OCI-LY7 (cell line): ENCODE results near the gene LSM11. TPM values are rescaled to one million over a fixed set of nuclear protein-coding genes. Genes with fewer than 3 reads are reported as not detected.

Source experiments
- BruUV-seq: library from RNA; stranded (reverse); fragments of 400-500 nt; replicated peaks from 2 replicates; lab custom pipeline; 2021; lab: Mats Ljungman, UMichigan
- CTCF ChIA-PET: fragments of 300-600 bp; sonication (Branson Sonifier 250); formaldehyde crosslinking; loops from one replicate; lab custom pipeline; 2022; ENCODE audit warnings: antibody characterized with exemption; ENCODE audit not compliant: unreplicated experiment; lab: Charles Lee
- POLR2A ChIA-PET: fragments of 300-600 bp; sonication (Branson Sonifier 250); formaldehyde crosslinking; loops from one replicate; lab custom pipeline; 2022; ENCODE audit warnings: antibody characterized with exemption; lab: Charles Lee
- DNase-seq: peaks from one replicate; pipeline ENCODE4 v3.0.0-alpha.2; 2015; ENCODE audit warnings: low spot score
- H2AFZ ChIP-seq: fragments of 200-600 bp; sonication (generic), shearing (Covaris generic); 2 replicates; pipeline ENCODE4 v1.6.1; 2014; ENCODE audit warnings: mild to moderate bottlenecking, antibody characterized with exemption, low read length, moderate library complexity
- H3K27ac ChIP-seq: fragments of 200-600 bp; sonication (generic); 2 replicates; pipeline ENCODE4 v1.5.1; 2014; ENCODE audit warnings: mixed run types, low read depth, mild to moderate bottlenecking, moderate library complexity, low read length, inconsistent platforms; ENCODE audit not compliant: poor library complexity, severe bottlenecking
- H3K36me3 ChIP-seq: fragments of 200-600 bp; sonication (generic); 2 replicates; pipeline ENCODE4 v1.6.1; 2014; ENCODE audit warnings: mild to moderate bottlenecking, antibody characterized with exemption, low read length, moderate library complexity, mixed read lengths; ENCODE audit not compliant: insufficient read depth
- H3K4me1 ChIP-seq: fragments of 200-600 bp; sonication (generic); 2 replicates; pipeline ENCODE4 v1.5.1; 2014; ENCODE audit warnings: mild to moderate bottlenecking, low read length; ENCODE audit not compliant: insufficient read depth, poor library complexity, severe bottlenecking
- H3K4me2 ChIP-seq: fragments of 200-600 bp; sonication (generic); 2 replicates; pipeline ENCODE4 v1.6.1; 2014; ENCODE audit warnings: mild to moderate bottlenecking, low read length
- H3K4me3 ChIP-seq: fragments of 200-600 bp; sonication (generic); 2 replicates; pipeline ENCODE4 v1.5.1; 2014; ENCODE audit warnings: mild to moderate bottlenecking, low read depth, low read length; ENCODE audit not compliant: poor library complexity, severe bottlenecking
- H3K79me2 ChIP-seq: fragments of 200-600 bp; sonication (generic); 2 replicates; pipeline ENCODE4 v1.6.1; 2016; ENCODE audit warnings: low read depth, mild to moderate bottlenecking, low read length, moderate library complexity, mixed read lengths; ENCODE audit not compliant: insufficient read depth
- H3K9me2 ChIP-seq: fragments of 200-600 bp; sonication (generic); 2 replicates; pipeline ENCODE4 v1.6.1; 2016; ENCODE audit warnings: mild to moderate bottlenecking, low read length, mixed read lengths; ENCODE audit not compliant: insufficient read depth
- H3K9me3 ChIP-seq: fragments of 200-600 bp; sonication (generic); 2 replicates; pipeline ENCODE4 v1.6.1; 2014; ENCODE audit warnings: mild to moderate bottlenecking, mixed run types, low read length, mixed read lengths
- H4K20me1 ChIP-seq: fragments of 200-600 bp; sonication (generic); 2 replicates; pipeline ENCODE4 v1.6.1; 2014; ENCODE audit warnings: mild to moderate bottlenecking, antibody characterized with exemption, low read length, moderate library complexity, mixed read lengths; ENCODE audit not compliant: insufficient read depth
- EZH2phosphoT487 ChIP-seq: fragments of 200-600 bp; sonication (generic); IDR thresholded peaks from 2 replicates; pipeline ENCODE4 v1.6.1; 2018; ENCODE audit warnings: low read depth, borderline replicate concordance, mild to moderate bottlenecking, mixed run types, antibody characterized with exemption, low read length, moderate library complexity, mixed read lengths
- intact Hi-C: fragments of 100-400 bp; cut with micrococcal nuclease; formaldehyde crosslinking; loops from one replicate; pipeline ENCODE4 v1.10.0; 2022; ENCODE audit not compliant: unreplicated experiment
- total RNA-seq, 2 experiments: library from RNA; depleted of rRNA in 1 of 2; stranded (reverse); fragments of >200 nt in 1 of 2; shearing (Covaris generic) in 1 of 2; gene quantifications; 2 replicates each; pipeline ENCODE4 v1.2.3, GENCODE V29; 2014 to 2022
- TF ChIP-seq, protein P1 (sequence below): fragments of 200-600 bp; sonication (generic); conservative IDR thresholded peaks from 2 replicates; pipeline ENCODE4 v1.5.1; 2014; ENCODE audit warnings: mild to moderate bottlenecking, antibody characterized with exemption, low read length, moderate library complexity, mixed read lengths

The LSM11 gene
- total RNA-seq, 2 experiments from 2014 or later: 7.5 to 10.9 TPM

DNA sequence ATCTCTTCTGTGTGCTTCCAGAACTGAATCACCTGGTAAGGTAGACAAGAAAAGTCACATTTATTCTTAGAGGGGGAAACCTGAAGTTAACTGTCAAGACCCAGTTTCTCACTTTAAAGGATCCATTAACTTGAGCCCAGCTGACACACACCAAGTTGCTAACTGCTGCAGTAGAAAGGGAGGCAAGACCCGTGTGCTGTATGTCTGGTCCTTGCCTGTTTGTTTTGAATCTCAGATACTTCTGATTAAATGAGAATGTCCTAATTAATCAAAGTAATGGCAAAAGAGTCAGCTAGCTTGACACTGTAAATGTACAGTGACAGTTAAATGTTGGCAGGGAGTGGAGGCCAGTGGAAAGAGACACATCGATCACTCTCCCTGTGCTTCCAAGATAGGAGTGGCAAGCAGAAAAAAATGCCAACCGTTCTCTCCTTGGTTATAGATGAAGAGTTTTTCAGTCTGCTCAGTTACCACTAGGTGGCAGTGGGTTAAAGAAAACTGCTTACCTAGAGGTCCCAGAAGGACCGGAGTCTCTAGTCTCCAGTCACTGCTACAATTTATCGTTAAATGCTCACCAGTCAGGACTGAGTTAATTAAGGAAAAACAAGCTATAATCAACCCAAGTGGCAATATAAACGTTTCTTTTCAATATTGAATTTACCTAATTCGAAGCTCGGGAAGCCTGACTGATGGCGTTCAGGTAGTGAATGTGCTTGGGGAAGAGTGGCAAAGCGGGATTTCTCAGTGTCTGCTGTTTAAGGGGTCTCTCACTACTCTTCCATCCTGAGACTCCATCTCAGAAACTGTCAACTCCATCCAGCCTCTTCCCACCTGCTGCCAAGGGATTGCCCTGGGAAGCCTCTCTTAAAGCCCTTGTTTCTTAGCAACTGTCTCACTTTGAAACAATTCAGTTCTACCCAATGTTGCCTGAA lies 18.4 kb downstream of the LSM11 start:
- no peak overlapping the region for H3K27ac ChIP-seq
- peaks cover 29% of the 10 kb centered on the region; the same call in 1 of the 2 replicates for H3K36me3 ChIP-seq
- peak; percentile 79 for DNase-seq
- H3K9me3 ChIP-seq: no peaks in the 10 kb centered on the region
- no TSS peak for BruUV-seq
- H3K4me1 ChIP-seq: peaks cover 11% of the 10 kb centered on the region
- intact Hi-C loops: loop anchor here (1.0 to 2.0 kb wide), 3 partner anchors 187 to 1371 kb away; no protein-coding TSS in a partner anchor
- H3K79me2 ChIP-seq: no peaks in the 10 kb centered on the region
- ChIA-PET CTCF (interaction anchor here (0.5 to 1.0 kb wide), 3 partner anchors 69 to 378 kb away, joined by 3 to 5 read pairs (median 4); no protein-coding TSS in a partner anchor), POLR2A (interaction anchor here (0.9 kb wide), 1 partner anchor 187 kb away, joined by 3 read pairs; no protein-coding TSS in a partner anchor)
- no peak overlapping the region for H2AFZ ChIP-seq
- no peaks in the 10 kb centered on the region for H3K9me2 ChIP-seq
- TF ChIP-seq EZH2phosphoT487: no peak
- TF ChIP-seq, protein P1, sequence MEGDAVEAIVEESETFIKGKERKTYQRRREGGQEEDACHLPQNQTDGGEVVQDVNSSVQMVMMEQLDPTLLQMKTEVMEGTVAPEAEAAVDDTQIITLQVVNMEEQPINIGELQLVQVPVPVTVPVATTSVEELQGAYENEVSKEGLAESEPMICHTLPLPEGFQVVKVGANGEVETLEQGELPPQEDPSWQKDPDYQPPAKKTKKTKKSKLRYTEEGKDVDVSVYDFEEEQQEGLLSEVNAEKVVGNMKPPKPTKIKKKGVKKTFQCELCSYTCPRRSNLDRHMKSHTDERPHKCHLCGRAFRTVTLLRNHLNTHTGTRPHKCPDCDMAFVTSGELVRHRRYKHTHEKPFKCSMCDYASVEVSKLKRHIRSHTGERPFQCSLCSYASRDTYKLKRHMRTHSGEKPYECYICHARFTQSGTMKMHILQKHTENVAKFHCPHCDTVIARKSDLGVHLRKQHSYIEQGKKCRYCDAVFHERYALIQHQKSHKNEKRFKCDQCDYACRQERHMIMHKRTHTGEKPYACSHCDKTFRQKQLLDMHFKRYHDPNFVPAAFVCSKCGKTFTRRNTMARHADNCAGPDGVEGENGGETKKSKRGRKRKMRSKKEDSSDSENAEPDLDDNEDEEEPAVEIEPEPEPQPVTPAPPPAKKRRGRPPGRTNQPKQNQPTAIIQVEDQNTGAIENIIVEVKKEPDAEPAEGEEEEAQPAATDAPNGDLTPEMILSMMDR: peak; percentile 96
- H3K4me2 ChIP-seq: no peak overlapping the region
- H4K20me1 ChIP-seq: no peaks in the 10 kb centered on the region
- H3K4me3 ChIP-seq: no peak overlapping the region

DNA sequence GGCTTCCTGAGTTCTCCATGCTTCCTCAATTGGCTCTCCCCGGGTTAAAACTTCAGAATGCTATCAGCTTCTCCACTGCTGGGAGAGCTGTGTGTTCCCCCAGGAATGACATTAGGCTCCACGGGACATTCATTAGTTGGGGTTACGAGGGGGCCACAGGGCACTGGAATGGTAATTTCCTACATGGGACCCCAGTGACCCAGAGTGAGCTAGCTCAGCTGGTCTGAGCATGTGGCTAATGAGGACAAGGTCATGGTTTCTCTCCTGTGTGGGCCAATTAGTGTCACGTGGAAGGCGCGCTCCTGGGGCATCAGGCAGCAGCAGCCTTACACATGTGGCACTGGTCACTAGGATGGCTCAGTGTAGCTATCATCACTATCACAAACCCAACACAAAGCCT lies 21.0 kb downstream of the LSM11 start:
- H3K79me2 ChIP-seq: no peaks in the 10 kb centered on the region
- peaks cover 3% of the 10 kb centered on the region; the same call in 1 of the 2 replicates for H3K36me3 ChIP-seq
- DNase-seq: no peak
- peaks cover 2% of the 10 kb centered on the region for H3K4me1 ChIP-seq
- H3K27ac ChIP-seq: no peak overlapping the region
- H4K20me1 ChIP-seq: no peaks in the 10 kb centered on the region
- H3K9me2 ChIP-seq: no peaks in the 10 kb centered on the region
- CTCF ChIA-PET: no interaction called here
- TF ChIP-seq, protein P1: no peak
- TF ChIP-seq EZH2phosphoT487: no peak
- no peaks in the 10 kb centered on the region for H3K9me3 ChIP-seq
- H3K4me3 ChIP-seq: no peak overlapping the region
- no peak overlapping the region for H3K4me2 ChIP-seq
- BruUV-seq: no TSS peak
- POLR2A ChIA-PET: interaction anchor here (0.5 to 1.3 kb wide), 4 partner anchors 10 to 1488 kb away, joined by 3 to 6 read pairs (median 3); no protein-coding TSS in a partner anchor
- intact Hi-C loops: no loop called here
- no peak overlapping the region for H2AFZ ChIP-seq
